AG10803 (cell line): Measurements from ENCODE around the gene CCDC40.

Experiments used
- DNase-seq: peaks from one replicate; pipeline ENCODE4 v3.0.0; 2010; ENCODE audit warnings: low read depth
- H3K4me3 ChIP-seq: 2 replicates; pipeline ENCODE4 v1.5.1; 2011; ENCODE audit warnings: mild to moderate bottlenecking, low read length, control low read depth
- TF ChIP-seq, protein P1 (sequence below): conservative IDR thresholded peaks from 2 replicates; pipeline ENCODE4 v1.5.1; 2011; ENCODE audit warnings: mild to moderate bottlenecking, low read length, control low read depth, inconsistent platforms

Gene CCDC40

DNA sequence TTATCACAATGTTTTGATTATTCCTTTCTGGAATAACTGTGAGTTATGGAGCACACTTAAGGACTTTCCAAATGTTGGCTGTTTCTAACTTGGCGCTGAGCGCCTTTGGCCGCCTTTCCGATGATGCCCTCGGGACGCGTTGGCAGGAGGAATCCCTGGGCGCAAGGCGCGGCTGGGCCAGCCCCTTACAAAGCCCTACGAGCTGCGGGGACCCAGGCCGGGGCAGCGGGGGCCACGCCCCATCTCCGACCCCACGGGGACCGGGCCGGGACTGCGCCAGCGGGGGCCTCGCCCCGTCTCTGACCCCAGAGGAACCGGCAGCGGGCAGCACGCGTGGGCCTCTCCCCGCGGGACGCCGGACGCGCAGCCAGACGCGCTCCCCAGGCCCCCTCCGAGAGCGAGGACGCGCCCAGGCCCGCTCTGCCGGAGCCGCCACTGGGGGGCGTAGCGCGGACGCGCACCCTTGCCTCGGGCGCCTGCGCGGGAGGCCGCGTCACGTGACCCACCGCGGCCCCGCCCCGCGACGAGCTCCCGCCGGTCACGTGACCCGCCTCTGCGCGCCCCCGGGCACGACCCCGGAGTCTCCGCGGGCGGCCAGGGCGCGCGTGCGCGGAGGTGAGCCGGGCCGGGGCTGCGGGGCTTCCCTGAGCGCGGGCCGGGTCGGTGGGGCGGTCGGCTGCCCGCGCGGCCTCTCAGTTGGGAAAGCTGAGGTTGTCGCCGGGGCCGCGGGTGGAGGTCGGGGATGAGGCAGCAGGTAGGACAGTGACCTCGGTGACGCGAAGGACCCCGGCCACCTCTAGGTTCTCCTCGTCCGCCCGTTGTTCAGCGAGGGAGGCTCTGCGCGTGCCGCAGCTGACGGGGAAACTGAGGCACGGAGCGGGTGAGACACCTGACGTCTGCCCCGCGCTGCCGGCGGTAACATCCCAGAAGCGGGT lies 64.8 kb downstream of the CCDC40 start, which contains the start of gene GAA:
GAA (plus strand) TSS at position 571 of the 935 bp plus-strand sequence. CDS start 3,006 bp downstream, outside the sequence.
- TF ChIP-seq, protein P1, sequence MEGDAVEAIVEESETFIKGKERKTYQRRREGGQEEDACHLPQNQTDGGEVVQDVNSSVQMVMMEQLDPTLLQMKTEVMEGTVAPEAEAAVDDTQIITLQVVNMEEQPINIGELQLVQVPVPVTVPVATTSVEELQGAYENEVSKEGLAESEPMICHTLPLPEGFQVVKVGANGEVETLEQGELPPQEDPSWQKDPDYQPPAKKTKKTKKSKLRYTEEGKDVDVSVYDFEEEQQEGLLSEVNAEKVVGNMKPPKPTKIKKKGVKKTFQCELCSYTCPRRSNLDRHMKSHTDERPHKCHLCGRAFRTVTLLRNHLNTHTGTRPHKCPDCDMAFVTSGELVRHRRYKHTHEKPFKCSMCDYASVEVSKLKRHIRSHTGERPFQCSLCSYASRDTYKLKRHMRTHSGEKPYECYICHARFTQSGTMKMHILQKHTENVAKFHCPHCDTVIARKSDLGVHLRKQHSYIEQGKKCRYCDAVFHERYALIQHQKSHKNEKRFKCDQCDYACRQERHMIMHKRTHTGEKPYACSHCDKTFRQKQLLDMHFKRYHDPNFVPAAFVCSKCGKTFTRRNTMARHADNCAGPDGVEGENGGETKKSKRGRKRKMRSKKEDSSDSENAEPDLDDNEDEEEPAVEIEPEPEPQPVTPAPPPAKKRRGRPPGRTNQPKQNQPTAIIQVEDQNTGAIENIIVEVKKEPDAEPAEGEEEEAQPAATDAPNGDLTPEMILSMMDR = peak; percentile 43
- peak within 1 kb of the TSS; percentile 97 for H3K4me3 ChIP-seq
- DNase-seq = peak; percentile 71

DNA sequence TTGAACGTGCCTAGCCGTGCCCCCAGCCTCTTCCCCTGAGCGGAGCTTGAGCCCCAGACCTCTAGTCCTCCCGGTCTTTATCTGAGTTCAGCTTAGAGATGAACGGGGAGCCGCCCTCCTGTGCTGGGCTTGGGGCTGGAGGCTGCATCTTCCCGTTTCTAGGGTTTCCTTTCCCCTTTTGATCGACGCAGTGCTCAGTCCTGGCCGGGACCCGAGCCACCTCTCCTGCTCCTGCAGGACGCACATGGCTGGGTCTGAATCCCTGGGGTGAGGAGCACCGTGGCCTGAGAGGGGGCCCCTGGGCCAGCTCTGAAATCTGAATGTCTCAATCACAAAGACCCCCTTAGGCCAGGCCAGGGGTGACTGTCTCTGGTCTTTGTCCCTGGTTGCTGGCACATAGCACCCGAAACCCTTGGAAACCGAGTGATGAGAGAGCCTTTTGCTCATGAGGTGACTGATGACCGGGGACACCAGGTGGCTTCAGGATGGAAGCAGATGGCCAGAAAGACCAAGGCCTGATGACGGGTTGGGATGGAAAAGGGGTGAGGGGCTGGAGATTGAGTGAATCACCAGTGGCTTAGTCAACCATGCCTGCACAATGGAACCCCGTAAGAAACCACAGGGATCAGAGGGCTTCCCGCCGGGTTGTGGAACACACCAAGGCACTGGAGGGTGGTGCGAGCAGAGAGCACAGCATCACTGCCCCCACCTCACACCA lies 65.7 kb downstream of the CCDC40 start:
- no peak for DNase-seq
- TF ChIP-seq, protein P1 = no peak
- peak overlapping the region; percentile 97 for H3K4me3 ChIP-seq

DNA sequence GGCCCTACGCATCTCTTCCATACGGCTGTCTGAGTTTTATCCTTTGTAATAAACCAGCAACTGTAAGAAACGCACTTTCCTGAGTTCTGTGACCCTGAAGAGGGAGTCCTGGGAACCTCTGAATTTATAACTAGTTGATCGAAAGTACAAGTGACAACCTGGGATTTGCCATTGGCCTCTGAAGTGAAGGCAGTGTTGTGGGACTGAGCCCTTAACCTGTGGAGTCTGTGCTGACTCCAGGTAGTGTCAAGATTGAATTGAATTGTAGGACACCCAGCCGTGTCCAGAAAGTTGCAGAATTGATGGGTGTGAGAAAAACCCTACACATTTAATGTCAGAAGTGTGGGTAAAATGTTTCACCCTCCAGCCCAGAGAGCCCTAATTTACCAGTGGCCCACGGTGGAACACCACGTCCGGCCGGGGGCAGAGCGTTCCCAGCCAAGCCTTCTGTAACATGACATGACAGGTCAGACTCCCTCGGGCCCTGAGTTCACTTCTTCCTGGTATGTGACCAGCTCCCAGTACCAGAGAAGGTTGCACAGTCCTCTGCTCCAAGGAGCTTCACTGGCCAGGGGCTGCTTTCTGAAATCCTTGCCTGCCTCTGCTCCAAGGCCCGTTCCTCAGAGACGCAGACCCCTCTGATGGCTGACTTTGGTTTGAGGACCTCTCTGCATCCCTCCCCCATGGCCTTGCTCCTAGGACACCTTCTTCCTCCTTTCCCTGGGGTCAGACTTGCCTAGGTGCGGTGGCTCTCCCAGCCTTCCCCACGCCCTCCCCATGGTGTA lies 66.4 kb downstream of the CCDC40 start:
- peak overlapping the region; percentile 97 for H3K4me3 ChIP-seq
- no peak for DNase-seq
- TF ChIP-seq, protein P1 = no peak

DNA sequence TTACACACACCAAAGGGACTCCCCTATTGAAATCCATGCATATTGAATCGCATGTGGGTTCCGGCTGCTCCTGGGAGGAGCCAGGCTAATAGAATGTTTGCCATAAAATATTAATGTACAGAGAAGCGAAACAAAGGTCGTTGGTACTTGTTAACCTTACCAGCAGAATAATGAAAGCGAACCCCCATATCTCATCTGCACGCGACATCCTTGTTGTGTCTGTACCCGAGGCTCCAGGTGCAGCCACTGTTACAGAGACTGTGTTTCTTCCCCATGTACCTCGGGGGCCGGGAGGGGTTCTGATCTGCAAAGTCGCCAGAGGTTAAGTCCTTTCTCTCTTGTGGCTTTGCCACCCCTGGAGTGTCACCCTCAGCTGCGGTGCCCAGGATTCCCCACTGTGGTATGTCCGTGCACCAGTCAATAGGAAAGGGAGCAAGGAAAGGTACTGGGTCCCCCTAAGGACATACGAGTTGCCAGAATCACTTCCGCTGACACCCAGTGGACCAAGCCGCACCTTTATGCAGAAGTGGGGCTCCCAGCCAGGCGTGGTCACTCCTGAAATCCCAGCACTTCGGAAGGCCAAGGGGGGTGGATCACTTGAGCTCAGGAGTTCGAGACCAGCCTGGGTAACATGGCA lies 67.1 kb downstream of the CCDC40 start:
- no peak overlapping the region for H3K4me3 ChIP-seq
- TF ChIP-seq, protein P1 = no peak
- no peak for DNase-seq

DNA sequence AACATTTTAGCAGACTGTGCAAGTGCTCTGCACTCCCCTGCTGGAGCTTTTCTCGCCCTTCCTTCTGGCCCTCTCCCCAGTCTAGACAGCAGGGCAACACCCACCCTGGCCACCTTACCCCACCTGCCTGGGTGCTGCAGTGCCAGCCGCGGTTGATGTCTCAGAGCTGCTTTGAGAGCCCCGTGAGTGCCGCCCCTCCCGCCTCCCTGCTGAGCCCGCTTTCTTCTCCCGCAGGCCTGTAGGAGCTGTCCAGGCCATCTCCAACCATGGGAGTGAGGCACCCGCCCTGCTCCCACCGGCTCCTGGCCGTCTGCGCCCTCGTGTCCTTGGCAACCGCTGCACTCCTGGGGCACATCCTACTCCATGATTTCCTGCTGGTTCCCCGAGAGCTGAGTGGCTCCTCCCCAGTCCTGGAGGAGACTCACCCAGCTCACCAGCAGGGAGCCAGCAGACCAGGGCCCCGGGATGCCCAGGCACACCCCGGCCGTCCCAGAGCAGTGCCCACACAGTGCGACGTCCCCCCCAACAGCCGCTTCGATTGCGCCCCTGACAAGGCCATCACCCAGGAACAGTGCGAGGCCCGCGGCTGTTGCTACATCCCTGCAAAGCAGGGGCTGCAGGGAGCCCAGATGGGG lies 68.0 kb downstream of the CCDC40 start:
- H3K4me3 ChIP-seq = no peak overlapping the region
- no peak for DNase-seq
- TF ChIP-seq, protein P1 = no peak

DNA sequence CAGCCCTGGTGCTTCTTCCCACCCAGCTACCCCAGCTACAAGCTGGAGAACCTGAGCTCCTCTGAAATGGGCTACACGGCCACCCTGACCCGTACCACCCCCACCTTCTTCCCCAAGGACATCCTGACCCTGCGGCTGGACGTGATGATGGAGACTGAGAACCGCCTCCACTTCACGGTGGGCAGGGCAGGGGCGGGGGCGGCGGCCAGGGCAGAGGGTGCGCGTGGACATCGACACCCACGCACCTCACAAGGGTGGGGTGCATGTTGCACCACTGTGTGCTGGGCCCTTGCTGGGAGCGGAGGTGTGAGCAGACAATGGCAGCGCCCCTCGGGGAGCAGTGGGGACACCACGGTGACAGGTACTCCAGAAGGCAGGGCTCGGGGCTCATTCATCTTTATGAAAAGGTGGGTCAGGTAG lies 68.5 kb downstream of the CCDC40 start:
- H3K4me3 ChIP-seq = no peak overlapping the region
- TF ChIP-seq, protein P1 = no peak
- DNase-seq = no peak
